Suprapubic skin (tissue), 3 donors: ENCODE data around the gene C4orf17.

Source experiments
- CTCF ChIP-seq, 2 donors: fragments of 200-600 bp in 1 of 2; fragments of 450-650 bp in 1 of 2; sonication (generic) in 1 of 2; IDR thresholded peaks; one replicate each; pipeline ENCODE4 v1.5.1; 2016 to 2019; ENCODE audit warnings: antibody characterized with exemption in 2 of 2, mild to moderate bottlenecking in 1 of 2, moderate library complexity in 1 of 2
- EP300 ChIP-seq: sonication (generic); formaldehyde crosslinking; IDR thresholded peaks from one replicate; pipeline ENCODE4 v1.6.1; 2017; ENCODE audit warnings: antibody characterized with exemption
- POLR2A ChIP-seq, 2 donors: fragments of 450-650 bp; IDR thresholded peaks; one replicate each; pipeline ENCODE4 v1.6.1; 2017; ENCODE audit warnings: antibody characterized with exemption in 2 of 2, mild to moderate bottlenecking in 2 of 2, moderate library complexity in 2 of 2

DNA sequence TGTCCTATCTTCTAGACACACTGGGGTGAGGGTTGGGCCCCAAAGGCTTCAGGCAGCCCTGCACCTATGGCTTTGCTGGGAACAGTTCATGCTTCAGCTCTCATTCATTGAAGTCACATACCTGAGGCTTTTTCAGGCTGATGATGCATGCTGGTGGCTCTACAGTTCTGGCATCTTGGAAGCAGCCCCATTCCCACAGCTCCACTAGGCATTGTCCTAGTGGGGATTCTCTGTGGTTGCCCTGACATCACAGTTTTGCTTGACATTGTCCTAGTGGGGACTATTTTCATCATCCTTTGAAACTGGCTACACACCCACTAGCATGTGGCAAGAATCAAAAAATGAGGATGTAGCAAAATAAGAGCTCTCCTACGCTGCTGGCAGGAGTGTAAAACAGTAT is 37.7 kb upstream of the C4orf17 start:
- TF ChIP-seq CTCF (IDR thresholded peaks at IDR 0.05) (no peak), POLR2A (IDR thresholded peaks at IDR 0.05) (no peak), EP300 (no peak)
